GM21825 (cell line): ENCODE measurements around the gene JMJD6.
A peak's percentile ranks its signal among the peaks of the same experiment; 100 is the strongest.

Experiments used
- ATAC-seq: cut with Tn5 transposase; IDR thresholded peaks from one replicate; pipeline ENCODE4 v1.9.1; 2021; ENCODE audit warnings: mild to moderate bottlenecking, moderate library complexity; ENCODE audit not compliant: unreplicated experiment

Gene JMJD6

GRCh38 chr17:76683011-76683755 lies 43.2 kb downstream of the JMJD6 start:
- no peak for ATAC-seq

GRCh38 chr17:76682296-76682695 lies 44.1 kb downstream of the JMJD6 start:
- ATAC-seq = no peak

GRCh38 chr17:76681222-76682137 lies 44.9 kb downstream of the JMJD6 start:
- no peak for ATAC-seq

GRCh38 chr17:76679239-76679638 lies 47.2 kb downstream of the JMJD6 start:
- ATAC-seq = no peak

- ATAC-seq = no peak
Observed at GRCh38 chr17:76678330-76678729, 48.1 kb downstream of the JMJD6 start.

GRCh38 chr17:76677406-76677805 lies 49.0 kb downstream of the JMJD6 start:
- no peak for ATAC-seq

GRCh38 chr17:76676629-76677028 lies 49.8 kb downstream of the JMJD6 start:
- ATAC-seq = no peak

- no peak for ATAC-seq
Observed at GRCh38 chr17:76675648-76676047, 50.8 kb downstream of the JMJD6 start.

GRCh38 chr17:76674600-76674999 lies 51.8 kb downstream of the JMJD6 start:
- no peak for ATAC-seq

GRCh38 chr17:76673729-76674128 lies 52.7 kb downstream of the JMJD6 start:
- ATAC-seq = no peak

GRCh38 chr17:76672892-76673291 lies 53.5 kb downstream of the JMJD6 start:
- no peak for ATAC-seq

- no peak for ATAC-seq
Observed at GRCh38 chr17:76672270-76672851, 54.0 kb downstream of the JMJD6 start.

- no peak for ATAC-seq
Observed at GRCh38 chr17:76671912-76672262, 54.5 kb downstream of the JMJD6 start.

- peak; percentile 95 for ATAC-seq
Observed at GRCh38 chr17:76671123-76671911, 55.1 kb downstream of the JMJD6 start.

- ATAC-seq = no peak
Observed at GRCh38 chr17:76670718-76671122, 55.7 kb downstream of the JMJD6 start.

- no peak for ATAC-seq
Observed at GRCh38 chr17:76670020-76670717, 56.2 kb downstream of the JMJD6 start.
